ENCODE data around the gene RAB43.

RAB43 gene

DNA sequence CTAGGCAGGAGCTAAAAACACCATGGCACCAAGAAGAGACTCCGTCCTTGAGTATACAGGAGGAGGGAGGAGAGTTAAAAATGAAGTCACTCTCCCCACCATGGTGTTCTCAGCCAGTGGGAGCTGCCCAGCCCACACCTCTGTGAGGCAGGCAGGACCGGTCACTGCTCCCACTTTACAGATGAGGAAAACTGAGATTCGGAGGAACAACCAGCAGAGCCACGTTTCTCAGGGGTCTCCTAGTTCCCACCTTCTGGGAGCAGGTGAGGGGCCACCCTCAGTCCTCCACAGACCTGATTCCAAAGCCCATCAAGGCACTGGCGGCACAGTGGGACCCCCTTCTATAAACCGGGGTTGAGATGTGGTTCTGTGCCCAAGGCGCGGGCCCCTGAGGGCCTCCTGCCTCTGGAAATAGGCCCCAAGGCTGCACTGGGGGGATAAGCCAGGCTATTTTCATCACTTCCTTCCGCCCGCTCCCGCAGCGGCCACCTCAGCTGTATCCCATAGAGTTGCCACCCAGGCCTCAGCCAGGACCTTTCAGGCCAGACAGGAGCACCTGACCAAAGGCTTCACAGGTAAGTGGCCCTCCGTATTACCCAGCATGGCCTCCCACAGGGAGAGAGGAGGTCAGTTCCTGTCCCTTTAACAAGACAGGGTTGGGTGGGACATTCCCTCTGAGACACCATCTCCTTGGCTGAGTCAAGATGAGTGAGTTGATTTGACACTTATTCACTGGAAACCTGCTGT is 61.2 kb downstream of the RAB43 start, which contains the start of gene GP9:
Gene GP9 (plus strand): TSS at position 504 of the 747 bp plus-strand sequence. CDS start 961 bp downstream, outside the sequence.
- no peak for DNase-seq

- no peak for DNase-seq
These were observed 62.2 kb downstream of the RAB43 start for GRCh38 chr3:129059311-129059958.

DNA sequence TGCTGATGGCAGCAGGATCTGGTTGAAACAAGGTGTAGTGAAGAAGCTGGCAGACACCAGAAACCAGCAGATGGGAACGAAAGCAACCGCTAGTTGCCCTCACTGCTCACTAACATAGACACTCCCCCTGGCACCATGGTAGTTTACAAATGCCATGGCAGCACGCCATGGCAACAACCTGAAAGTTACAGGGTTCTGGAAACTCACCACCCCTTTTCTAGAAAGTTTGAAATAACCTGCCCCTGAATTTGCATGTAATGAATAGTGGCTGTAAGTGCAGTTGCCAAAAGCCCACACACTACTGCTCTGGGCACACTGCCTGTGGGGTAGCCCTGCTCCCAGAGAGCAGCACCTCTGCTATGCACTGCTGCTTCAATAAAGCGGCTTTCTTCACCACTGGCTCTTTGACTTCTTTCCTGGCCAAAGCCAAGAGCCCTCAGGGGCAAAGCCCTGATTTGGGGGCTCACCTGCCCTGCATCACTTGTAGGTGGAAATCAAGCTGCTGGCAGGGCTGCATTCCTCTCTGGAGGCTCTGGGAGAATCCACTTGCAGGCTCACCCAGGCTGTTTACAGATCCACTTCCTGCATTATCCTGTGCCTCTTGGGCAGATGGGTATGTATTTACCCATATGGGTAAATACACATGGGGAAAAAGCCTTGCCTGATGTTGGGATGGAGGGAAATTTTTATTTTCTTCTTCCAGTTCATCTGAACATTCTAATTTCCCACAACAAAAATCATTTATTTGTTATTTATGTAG is 63.0 kb downstream of the RAB43 start:
- peak; percentile 61 for DNase-seq

DNA sequence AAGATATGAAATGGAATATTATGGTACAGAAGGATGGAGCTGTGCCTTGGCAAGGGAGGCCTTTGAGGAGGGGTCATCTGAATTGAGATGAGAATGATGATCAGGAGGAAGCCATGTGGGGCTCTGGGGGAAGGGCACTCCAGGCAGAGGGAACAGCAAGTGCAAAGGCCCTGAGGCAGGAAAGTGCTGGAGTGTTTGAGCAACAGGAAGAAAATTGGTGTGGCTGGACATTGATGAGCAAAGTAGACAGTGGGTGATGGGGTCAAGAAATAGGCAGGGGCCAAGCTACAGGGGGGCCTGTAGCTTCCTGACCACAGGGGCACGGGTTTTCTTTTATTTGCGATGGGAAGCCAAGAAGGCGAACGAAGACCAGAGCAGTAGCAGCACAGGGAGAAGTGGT is 64.4 kb downstream of the RAB43 start:
- no peak for DNase-seq

DNA sequence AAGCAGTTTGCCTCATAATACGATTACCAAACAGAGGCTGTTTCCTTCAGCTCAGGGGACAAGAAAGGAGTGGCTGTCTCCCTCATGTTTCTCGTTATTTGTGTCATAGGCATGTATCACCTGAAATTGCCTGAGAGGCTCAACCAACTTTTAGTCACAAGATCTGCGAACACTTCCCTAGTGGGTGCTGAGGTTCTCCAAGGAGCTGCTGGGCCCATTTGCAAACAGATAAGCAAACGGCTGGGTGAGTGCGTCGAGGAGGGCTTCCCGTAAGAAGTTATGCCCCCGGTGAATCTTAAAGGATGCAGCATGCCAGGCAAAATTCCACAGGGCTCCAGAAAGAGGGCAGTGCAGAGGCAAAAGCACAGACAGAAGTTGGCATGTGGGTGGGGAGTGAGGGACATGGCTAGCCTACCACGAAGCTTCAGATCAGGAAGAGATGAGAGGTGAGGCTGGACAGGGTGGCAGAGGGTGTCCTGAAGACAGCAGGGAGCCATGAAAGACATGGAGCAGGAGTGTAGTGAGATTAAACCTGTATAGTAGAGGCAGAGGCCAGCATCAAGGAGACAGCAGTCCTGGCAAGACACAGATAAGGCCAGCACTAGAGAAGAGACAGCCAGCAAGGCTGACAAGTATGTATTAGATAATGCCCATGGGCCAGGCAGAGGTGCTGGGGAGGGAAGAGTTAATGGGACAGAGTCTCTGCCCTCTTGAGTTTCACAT is 65.0 kb downstream of the RAB43 start:
- no peak for DNase-seq

DNA sequence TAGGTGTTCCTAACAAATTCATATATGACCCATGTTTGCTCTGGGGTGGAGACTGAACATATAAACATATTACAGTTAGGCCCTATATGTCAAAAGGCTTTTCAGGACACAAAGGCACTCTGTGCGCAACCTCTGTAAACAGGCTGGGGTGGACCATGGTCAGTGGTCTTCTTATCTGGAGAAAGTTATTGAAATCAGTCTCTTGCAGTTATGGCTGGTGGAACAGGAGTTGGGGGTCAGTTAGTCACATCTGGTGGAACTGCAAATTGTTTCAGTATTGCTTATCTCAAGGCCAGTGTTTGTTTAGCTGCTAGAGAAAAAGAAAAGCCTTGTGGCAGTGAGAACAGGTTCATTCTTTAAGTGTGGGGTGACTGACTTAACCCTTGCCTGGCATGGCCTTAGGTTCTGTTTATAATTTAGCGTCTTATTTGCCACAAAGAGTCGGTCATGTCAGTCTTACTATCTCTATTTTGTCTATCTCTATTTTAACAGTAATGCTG is 66.9 kb downstream of the RAB43 start:
- peak; percentile 26 for DNase-seq

- DNase-seq: no peak
These were observed 68.9 kb downstream of the RAB43 start for GRCh38 chr3:129052675-129053074.

DNA sequence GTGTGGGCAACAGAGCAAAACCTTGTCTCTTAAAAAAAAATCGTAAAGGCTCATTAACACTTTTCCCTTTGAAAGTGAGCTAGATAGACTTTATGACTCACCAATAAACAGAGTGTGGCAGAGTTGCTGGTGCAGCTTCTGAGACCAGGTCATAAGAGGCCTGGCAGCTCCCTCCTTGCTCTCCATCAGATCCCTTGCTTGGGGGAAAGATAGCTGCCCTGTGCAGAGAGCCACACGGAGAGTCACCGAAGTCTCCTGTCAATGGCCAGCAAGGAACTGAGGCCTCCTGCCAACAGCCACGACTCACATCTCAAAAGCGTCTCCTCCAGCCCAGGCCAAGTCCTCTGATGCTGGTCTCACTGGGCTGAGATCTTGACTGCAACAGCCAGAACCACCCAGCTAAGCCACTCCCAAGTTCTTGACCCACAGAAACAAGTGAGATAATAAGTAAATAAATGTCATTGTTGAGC is 69.7 kb downstream of the RAB43 start:
- DNase-seq: peak; percentile 23

- no peak for DNase-seq
These were observed 70.9 kb downstream of the RAB43 start for GRCh38 chr3:129050556-129051295.

DNA sequence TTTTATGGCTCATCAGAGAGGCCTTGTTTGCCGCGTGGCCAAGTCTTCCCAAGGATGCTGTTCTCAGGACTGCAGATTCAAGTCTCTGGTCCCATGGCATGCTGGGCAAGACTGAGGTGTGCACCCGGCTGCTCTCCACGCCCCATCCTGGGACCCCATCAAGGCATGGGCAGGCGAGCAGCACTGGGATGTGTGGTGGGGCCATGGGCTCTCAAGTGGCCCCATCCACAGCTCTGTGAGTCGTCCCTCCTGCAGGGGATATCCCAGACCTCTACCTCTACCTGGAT is 74.1 kb downstream of the RAB43 start:
- DNase-seq: no peak

GRCh38 chr3:129046732-129047552 is 74.7 kb downstream of the RAB43 start:
- DNase-seq: no peak

DNA sequence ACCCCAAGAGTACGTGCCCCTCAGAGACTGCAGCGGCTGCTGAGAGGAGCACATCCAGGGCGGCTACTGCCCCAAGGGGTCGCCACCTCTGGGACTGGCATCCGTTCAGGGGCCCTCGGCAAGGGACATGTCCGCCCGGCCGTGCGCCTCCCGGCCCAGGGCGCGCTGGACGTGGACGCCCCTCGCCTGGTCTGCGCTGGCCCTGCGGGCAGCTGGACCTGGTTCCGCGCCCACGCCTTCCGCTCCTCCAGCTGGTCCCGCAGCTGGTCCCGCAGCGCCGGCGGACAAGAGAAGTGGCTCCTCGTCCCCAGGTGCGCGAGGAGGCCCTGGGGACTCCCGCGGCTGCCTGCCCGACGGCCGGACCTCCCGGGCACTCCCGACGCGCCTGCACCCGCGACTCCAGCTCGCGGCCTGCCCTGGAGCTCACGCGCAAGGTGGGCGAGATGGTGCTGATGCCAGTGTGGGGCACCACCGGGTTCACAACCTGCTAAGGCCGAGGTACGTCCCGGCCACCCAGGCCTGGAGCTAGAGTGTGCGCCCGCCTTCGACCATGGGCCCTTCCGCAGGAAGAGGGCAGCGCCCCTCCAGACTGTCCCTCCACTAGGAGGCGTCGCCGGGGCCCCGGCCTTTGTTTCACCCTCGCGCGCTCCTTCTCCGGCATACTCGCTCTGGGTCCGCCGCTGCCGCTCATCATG is 75.4 kb downstream of the RAB43 start:
- DNase-seq: no peak

GRCh38 chr3:129045675-129046036 is 75.9 kb downstream of the RAB43 start:
- DNase-seq: no peak

DNA sequence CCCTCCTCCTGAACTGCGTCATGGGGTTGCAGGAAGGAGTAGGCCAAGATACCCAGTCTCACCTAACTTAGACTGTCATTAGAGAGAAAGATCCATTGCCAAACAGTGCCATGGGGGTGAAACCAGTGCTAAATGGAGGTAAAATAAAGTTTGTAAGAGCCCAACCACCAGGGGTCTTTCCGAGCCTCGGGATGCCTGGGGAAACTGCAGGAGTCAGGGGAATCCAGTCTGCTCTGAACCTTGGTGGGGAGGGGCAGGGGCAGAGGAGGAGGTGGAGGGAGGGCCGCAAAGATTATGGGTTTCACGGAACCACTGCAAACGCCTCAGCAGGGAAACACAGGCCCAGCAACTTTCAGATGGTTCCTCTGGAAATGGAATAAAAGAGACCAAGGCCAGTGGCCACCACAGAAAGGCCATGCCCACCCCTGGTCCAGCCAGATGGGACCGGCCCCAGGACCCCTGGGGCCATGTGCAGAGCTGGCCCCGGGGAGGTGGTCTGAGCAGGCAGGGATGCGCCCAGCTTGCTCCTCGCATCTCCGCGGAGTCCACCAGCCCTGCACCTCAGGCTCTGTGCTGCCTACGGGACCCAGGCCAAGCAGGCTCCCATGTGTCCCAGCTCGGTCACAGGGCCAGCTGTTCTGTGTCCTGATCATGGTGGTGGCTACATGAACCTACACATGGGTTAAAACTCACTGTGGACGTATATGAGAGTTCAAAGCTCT is 80.9 kb downstream of the RAB43 start:
- DNase-seq: no peak

- no peak for DNase-seq
These were observed 81.6 kb downstream of the RAB43 start for GRCh38 chr3:129040039-129040336.

DNA sequence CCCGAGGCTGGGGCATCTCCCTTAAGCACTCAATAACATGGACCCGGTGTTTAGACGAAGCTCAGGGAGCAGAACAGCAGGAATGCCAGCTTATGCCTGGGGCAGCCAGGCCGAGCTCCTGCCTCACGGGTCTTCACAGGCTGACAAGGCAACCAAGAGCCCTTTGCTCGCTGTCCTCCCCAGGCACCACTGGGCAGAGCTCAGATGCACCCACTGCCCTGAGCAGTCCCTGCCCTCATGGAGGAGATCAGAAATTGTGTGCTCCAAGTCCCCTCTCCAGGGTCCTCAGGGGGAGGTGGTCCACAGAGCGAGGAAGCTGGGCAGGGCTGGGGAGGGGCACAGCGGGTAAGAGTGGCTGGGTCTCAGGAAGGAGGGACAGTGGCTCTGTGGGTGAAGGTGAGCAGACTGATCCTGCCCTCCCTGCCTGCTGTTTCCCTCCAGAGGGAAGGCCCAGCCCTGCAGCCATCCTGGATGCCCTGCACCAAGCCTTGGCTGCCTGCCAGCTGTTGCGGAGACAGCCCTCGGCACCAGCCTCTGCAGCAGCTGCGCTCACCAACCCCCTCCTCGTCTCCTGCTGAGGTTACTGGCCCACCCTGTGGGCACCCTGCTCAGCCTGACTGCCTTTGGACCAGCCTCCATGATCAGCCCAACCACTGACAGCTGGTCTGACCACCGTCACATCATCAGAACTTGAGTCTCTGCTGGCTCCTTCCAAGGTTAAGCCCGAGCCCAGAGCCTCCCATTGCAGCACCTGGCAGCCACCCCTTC is 82.1 kb downstream of the RAB43 start:
- peak; percentile 73 for DNase-seq

DNA sequence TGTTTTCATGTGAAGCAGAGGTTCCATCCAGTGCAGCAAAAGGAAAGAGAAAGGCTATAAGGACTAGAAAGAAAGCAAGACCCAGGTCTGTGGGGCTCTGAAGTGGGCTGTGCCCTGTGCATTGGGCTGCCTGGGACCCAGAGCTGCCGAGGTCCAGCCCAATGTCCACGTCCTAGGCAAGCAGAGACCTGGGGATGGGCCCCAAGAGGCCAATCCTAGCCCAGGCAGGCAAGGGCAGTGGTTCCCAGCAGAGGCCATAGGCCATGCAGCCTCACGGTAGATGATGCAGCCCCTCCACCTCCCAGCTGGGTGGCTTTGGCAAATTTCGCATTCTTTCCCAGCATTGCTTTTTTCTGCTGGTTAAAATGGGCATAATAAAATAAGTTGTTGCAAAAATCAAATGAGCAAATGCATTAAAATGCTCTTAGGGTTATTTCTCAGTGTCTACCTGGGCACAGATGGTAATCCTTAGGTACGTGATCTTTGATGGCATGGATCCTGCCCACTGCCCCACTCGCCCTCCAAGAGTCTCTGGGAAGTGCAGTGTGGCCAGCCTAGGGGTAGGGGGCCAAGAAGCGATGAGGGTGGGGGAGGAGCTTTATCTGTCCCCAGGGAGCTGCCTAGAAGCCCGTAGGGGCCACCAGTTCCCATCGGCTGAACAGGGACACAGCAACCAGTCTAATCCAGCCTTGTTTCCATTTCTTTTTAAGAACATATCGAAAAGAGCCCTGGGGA is 83.3 kb downstream of the RAB43 start:
- no peak for DNase-seq
